Fibroblast of villous mesenchyme (primary cell): ENCODE results near the gene HYDIN. TPM values are rescaled to one million over a fixed set of nuclear protein-coding genes. Genes with fewer than 3 reads are reported as not detected.

Source experiments
- DNase-seq: peaks from one replicate; pipeline ENCODE4 v3.0.0-alpha.2; 2010; ENCODE audit warnings: low read depth
- H3K4me3 ChIP-seq: 2 replicates; pipeline ENCODE4 v1.5.1; 2011; ENCODE audit warnings: low read depth, mild to moderate bottlenecking, low read length
- CTCF ChIP-seq: IDR thresholded peaks from 2 replicates; pipeline ENCODE4 v1.5.1; 2012; ENCODE audit warnings: low read depth, mild to moderate bottlenecking, low read length; ENCODE audit not compliant: insufficient read depth
- total RNA-seq: library from RNA; depleted of rRNA; stranded (reverse); fragments of >200 nt; gene quantifications from 2 replicates; pipeline ENCODE4 v1.2.3, GENCODE V29; 2012

The HYDIN gene
- total RNA-seq, 1 donor, result under 0.01 TPM

GRCh38 chr16:70788668-70789594, 441.6 kb downstream of the HYDIN start:
- H3K4me3 ChIP-seq, result no peak overlapping the region
- TF ChIP-seq CTCF, result no peak
- peak; percentile 88 for DNase-seq

GRCh38 chr16:70786020-70786755, 444.3 kb downstream of the HYDIN start:
- TF ChIP-seq CTCF, result no peak
- no peak overlapping the region for H3K4me3 ChIP-seq
- no peak for DNase-seq

GRCh38 chr16:70784692-70785555, 445.6 kb downstream of the HYDIN start:
- H3K4me3 ChIP-seq, result no peak overlapping the region
- no peak for DNase-seq

GRCh38 chr16:70782237-70782636, 448.3 kb downstream of the HYDIN start:
- no peak overlapping the region for H3K4me3 ChIP-seq
- DNase-seq, result no peak
- TF ChIP-seq CTCF, result no peak

More at GRCh38 chr16:70784692-70785555, 445.6 kb downstream of the HYDIN start:
- TF ChIP-seq CTCF, result no peak

- no peak overlapping the region for H3K4me3 ChIP-seq
- DNase-seq, result no peak
- TF ChIP-seq CTCF, result no peak
Observed at GRCh38 chr16:70781800-70782199, 448.7 kb downstream of the HYDIN start.

- no peak for DNase-seq
- no peak for TF ChIP-seq CTCF
- no peak overlapping the region for H3K4me3 ChIP-seq
Observed at GRCh38 chr16:70780546-70780945, 450.0 kb downstream of the HYDIN start.
